PFSK-1 (cell line): Measurements from ENCODE around the gene ARAP1.

Experiments used
- POLR2AphosphoS5 ChIP-seq: IDR thresholded peaks from 2 replicates; pipeline ENCODE4 v1.6.1; 2012; ENCODE audit warnings: low read depth, mild to moderate bottlenecking, control low read depth, low read length, moderate library complexity
- SIN3A ChIP-seq: IDR thresholded peaks from 2 replicates; pipeline ENCODE4 v1.6.1; 2012; ENCODE audit warnings: mild to moderate bottlenecking, low read length, moderate library complexity, borderline replicate concordance; ENCODE audit not compliant: insufficient read depth
- TAF1 ChIP-seq: IDR thresholded peaks from 2 replicates; pipeline ENCODE4 v1.6.1; 2012; ENCODE audit warnings: low read length, control low read depth, borderline replicate concordance; ENCODE audit not compliant: insufficient read depth

- no peak for TF ChIP-seq POLR2AphosphoS5
- TF ChIP-seq TAF1: no peak
- TF ChIP-seq SIN3A: no peak
Observed at GRCh38 chr11:72673943-72674828, 78.0 kb downstream of the ARAP1 start, which contains the start of gene PDE2A.
